ENCODE results near the gene EN1.

Gene EN1

DNA sequence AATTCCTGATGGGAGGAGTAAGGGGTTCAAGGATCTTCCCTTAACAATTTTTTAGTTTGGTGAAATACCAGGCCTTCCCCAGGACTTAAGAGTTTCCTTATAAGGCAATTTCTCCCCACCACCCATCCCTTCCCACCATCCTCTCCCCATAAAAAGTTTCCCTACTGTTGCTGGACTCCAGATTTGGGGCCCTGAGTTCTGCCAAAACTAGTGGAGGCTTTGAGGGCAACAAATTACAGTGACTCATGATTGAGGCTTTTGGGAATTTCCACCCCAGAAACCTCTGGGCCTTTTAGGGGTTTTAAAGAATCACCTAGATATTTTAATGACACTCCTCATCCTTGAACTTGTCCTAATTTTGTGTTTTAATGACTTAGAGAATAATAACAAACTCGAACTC is 14.3 kb upstream of the EN1 start:
- TF ChIP-seq GABPA (IDR thresholded peaks at IDR 0.05; ENCODE audit: low read depth) (no peak), POLR2AphosphoS5 (IDR thresholded peaks at IDR 0.05; ENCODE audit: low read depth) (no peak), SPI1 (IDR thresholded peaks at IDR 0.05; ENCODE audit: borderline replicate concordance, low read depth) (no peak)
- TF ChIP-seq, protein P1, sequence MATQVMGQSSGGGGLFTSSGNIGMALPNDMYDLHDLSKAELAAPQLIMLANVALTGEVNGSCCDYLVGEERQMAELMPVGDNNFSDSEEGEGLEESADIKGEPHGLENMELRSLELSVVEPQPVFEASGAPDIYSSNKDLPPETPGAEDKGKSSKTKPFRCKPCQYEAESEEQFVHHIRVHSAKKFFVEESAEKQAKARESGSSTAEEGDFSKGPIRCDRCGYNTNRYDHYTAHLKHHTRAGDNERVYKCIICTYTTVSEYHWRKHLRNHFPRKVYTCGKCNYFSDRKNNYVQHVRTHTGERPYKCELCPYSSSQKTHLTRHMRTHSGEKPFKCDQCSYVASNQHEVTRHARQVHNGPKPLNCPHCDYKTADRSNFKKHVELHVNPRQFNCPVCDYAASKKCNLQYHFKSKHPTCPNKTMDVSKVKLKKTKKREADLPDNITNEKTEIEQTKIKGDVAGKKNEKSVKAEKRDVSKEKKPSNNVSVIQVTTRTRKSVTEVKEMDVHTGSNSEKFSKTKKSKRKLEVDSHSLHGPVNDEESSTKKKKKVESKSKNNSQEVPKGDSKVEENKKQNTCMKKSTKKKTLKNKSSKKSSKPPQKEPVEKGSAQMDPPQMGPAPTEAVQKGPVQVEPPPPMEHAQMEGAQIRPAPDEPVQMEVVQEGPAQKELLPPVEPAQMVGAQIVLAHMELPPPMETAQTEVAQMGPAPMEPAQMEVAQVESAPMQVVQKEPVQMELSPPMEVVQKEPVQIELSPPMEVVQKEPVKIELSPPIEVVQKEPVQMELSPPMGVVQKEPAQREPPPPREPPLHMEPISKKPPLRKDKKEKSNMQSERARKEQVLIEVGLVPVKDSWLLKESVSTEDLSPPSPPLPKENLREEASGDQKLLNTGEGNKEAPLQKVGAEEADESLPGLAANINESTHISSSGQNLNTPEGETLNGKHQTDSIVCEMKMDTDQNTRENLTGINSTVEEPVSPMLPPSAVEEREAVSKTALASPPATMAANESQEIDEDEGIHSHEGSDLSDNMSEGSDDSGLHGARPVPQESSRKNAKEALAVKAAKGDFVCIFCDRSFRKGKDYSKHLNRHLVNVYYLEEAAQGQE (IDR thresholded peaks at IDR 0.05; ENCODE audit: insufficient replicate concordance, low read depth): no peak
- TF ChIP-seq, protein P2, sequence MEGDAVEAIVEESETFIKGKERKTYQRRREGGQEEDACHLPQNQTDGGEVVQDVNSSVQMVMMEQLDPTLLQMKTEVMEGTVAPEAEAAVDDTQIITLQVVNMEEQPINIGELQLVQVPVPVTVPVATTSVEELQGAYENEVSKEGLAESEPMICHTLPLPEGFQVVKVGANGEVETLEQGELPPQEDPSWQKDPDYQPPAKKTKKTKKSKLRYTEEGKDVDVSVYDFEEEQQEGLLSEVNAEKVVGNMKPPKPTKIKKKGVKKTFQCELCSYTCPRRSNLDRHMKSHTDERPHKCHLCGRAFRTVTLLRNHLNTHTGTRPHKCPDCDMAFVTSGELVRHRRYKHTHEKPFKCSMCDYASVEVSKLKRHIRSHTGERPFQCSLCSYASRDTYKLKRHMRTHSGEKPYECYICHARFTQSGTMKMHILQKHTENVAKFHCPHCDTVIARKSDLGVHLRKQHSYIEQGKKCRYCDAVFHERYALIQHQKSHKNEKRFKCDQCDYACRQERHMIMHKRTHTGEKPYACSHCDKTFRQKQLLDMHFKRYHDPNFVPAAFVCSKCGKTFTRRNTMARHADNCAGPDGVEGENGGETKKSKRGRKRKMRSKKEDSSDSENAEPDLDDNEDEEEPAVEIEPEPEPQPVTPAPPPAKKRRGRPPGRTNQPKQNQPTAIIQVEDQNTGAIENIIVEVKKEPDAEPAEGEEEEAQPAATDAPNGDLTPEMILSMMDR (IDR thresholded peaks at IDR 0.05; ENCODE audit: insufficient read depth, low read length): no peak
- Histone ChIP-seq H3K4me3 (replicated peaks; ENCODE audit: insufficient read depth, low read length) (no peak overlapping the region), H3K27ac (replicated peaks) (no peak overlapping the region), H3K27me3 (ENCODE audit: insufficient read depth, poor library complexity, severe bottlenecking) (peaks cover 44% of the 10 kb centered on the region)
- no peak for DNase-seq (ENCODE audit: low read depth in 1 of 2, low spot score in 1 of 2)

DNA sequence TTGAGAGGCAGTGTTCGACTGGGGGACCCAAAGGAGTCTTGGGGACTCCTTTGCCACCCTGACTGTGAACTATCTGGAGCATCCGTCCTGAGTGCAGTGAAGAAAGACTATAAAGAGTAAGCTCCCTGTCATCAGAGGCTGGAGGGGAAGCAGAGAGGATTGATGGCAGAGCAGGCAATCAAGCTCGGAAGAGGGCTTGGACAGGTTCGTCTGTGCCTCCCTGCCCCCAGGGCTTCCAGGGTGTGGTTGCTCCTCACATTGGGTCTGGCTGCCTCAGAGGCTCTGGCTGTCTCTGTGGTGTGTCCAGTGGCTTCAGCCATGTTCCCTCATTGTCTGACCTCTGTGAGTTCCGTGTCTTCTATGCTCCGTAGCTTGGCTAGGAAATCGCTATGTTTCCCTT is 13.8 kb upstream of the EN1 start:
- Histone ChIP-seq H3K4me3 (replicated peaks; ENCODE audit: insufficient read depth, low read length) (no peak overlapping the region), H3K27ac (replicated peaks) (no peak overlapping the region), H3K27me3 (ENCODE audit: insufficient read depth, poor library complexity, severe bottlenecking) (peaks cover 49% of the 10 kb centered on the region)
- TF ChIP-seq GABPA (IDR thresholded peaks at IDR 0.05; ENCODE audit: low read depth): no peak
- TF ChIP-seq POLR2AphosphoS5 (IDR thresholded peaks at IDR 0.05; ENCODE audit: low read depth): no peak
- TF ChIP-seq SPI1 (IDR thresholded peaks at IDR 0.05; ENCODE audit: borderline replicate concordance, low read depth): no peak
- TF ChIP-seq, protein P2 (IDR thresholded peaks at IDR 0.05; ENCODE audit: insufficient read depth, low read length): no peak
- TF ChIP-seq, protein P1 (IDR thresholded peaks at IDR 0.05; ENCODE audit: insufficient replicate concordance, low read depth): no peak
- no peak for DNase-seq (ENCODE audit: low read depth in 1 of 2, low spot score in 1 of 2)

DNA sequence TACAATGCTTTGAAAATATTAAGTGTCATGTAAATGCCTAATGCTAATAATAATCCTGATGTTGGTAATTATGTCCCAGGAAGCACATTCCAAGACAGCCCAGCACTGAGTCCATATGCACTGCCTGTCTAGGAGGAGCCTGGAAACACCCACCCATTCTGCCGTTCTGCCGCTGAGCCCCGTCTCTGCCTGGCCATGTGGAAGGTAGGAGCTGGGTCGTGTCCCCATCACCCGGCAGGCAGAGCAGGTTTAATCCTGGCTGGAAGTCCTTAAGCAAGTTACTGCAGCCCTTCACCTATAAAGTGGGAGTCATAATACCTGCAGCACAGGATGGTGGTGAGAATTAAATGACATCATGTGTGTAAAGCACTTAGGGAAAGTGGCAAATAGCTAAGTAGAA is 13.1 kb upstream of the EN1 start:
- TF ChIP-seq GABPA (IDR thresholded peaks at IDR 0.05; ENCODE audit: low read depth) (no peak), POLR2AphosphoS5 (IDR thresholded peaks at IDR 0.05; ENCODE audit: low read depth) (no peak), SPI1 (IDR thresholded peaks at IDR 0.05; ENCODE audit: borderline replicate concordance, low read depth) (no peak)
- TF ChIP-seq, protein P2 (IDR thresholded peaks at IDR 0.05; ENCODE audit: insufficient read depth, low read length): no peak
- Histone ChIP-seq H3K27me3 (ENCODE audit: insufficient read depth, poor library complexity, severe bottlenecking) (peaks cover 54% of the 10 kb centered on the region), H3K4me3 (replicated peaks; ENCODE audit: insufficient read depth, low read length) (no peak overlapping the region), H3K27ac (replicated peaks) (no peak overlapping the region)
- no peak for DNase-seq (ENCODE audit: low read depth in 1 of 2, low spot score in 1 of 2)

DNA sequence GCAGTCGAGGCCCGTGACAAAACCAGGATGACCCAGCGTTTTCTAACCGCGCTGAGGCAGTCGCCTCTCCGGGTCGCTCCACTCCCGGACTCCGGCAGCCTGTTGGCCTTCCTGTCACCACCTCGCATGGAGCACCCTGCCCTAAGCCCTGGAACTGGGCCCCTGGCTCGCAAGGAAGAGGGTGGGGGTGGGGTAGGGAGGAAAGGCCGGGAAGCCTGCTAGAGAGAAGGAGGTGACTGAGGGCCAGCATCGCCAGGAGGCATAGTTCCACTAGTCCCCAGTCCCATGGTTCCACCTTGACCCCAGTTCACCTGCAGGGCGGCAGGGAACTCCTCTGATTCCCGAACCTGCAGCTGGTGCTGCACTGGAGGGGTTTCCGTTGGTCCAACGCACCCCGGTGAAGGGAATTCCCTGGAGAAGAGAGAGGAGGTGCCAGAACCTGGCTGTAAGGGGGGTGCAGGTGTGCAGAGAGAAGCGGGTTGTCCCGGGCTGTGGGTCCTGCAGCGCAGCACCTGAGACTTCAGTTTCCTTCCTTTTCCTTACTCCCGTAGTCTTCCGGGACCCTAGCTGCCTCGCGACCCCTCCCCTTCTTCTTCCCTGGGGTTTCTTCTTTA is 11.8 kb upstream of the EN1 start:
- Histone ChIP-seq H3K27ac (replicated peaks) (no peak overlapping the region), H3K4me3 (replicated peaks; ENCODE audit: insufficient read depth, low read length) (no peak overlapping the region), H3K27me3 (ENCODE audit: insufficient read depth, poor library complexity, severe bottlenecking) (peaks cover 67% of the 10 kb centered on the region)
- TF ChIP-seq GABPA (IDR thresholded peaks at IDR 0.05; ENCODE audit: low read depth) (no peak), SPI1 (IDR thresholded peaks at IDR 0.05; ENCODE audit: borderline replicate concordance, low read depth) (no peak), POLR2AphosphoS5 (IDR thresholded peaks at IDR 0.05; ENCODE audit: low read depth) (no peak)
- TF ChIP-seq, protein P2 (IDR thresholded peaks at IDR 0.05; ENCODE audit: insufficient read depth, low read length): no peak
- TF ChIP-seq, protein P1 (IDR thresholded peaks at IDR 0.05; ENCODE audit: insufficient replicate concordance, low read depth): no peak
- no peak for DNase-seq (ENCODE audit: low read depth in 1 of 2, low spot score in 1 of 2)

Measured in HL-60 (cell line).